Germinal center (tissue), 1 donor: Measurements from ENCODE around the gene FAM168A.
"Not testable (repeated sequence)": the region's sequence is repeated elsewhere in the genome, so short reads cannot be mapped to it uniquely, and the experiment has no call there.

ENCODE experiments used
- DNase-seq: peaks from one replicate; pipeline ENCODE4 v3.0.0; 2012; ENCODE audit warnings: mixed read lengths, low spot score

Gene FAM168A

GRCh38 chr11:73592640-73593039, 5.3 kb downstream of the FAM168A start:
- DNase-seq, result no peak

GRCh38 chr11:73591743-73592142, 6.2 kb downstream of the FAM168A start:
- DNase-seq, result no peak

- no peak for DNase-seq
These were observed 6.9 kb downstream of the FAM168A start for GRCh38 chr11:73590991-73591390.

GRCh38 chr11:73586791-73587190, 11.1 kb downstream of the FAM168A start:
- DNase-seq, result no peak

- no peak for DNase-seq
These were observed 11.9 kb downstream of the FAM168A start for GRCh38 chr11:73585834-73586575.

GRCh38 chr11:73584831-73585230, 13.1 kb downstream of the FAM168A start:
- DNase-seq, result no peak

- DNase-seq, result no peak
These were observed 15.3 kb downstream of the FAM168A start for GRCh38 chr11:73582653-73583052.

GRCh38 chr11:73580749-73581148, 17.2 kb downstream of the FAM168A start:
- not testable (repeated sequence) for DNase-seq

- no peak for DNase-seq
These were observed 18.1 kb downstream of the FAM168A start for GRCh38 chr11:73579641-73580434.

- DNase-seq, result no peak
These were observed 19.2 kb downstream of the FAM168A start for GRCh38 chr11:73578592-73579185.

GRCh38 chr11:73577496-73577917, 20.4 kb downstream of the FAM168A start:
- no peak for DNase-seq

GRCh38 chr11:73576185-73576614, 21.7 kb downstream of the FAM168A start:
- no peak for DNase-seq

- DNase-seq, result not testable (repeated sequence)
These were observed 25.9 kb downstream of the FAM168A start for GRCh38 chr11:73571982-73572381.

- no peak for DNase-seq
These were observed 27.3 kb downstream of the FAM168A start for GRCh38 chr11:73570415-73571114.

- no peak for DNase-seq
These were observed 30.7 kb downstream of the FAM168A start for GRCh38 chr11:73566977-73567755.

GRCh38 chr11:73566422-73566821, 31.5 kb downstream of the FAM168A start:
- no peak for DNase-seq

- DNase-seq, result no peak
These were observed 32.1 kb downstream of the FAM168A start for GRCh38 chr11:73565804-73566203.

GRCh38 chr11:73564903-73565302, 33.0 kb downstream of the FAM168A start:
- no peak for DNase-seq

- DNase-seq, result no peak
These were observed 34.2 kb downstream of the FAM168A start for GRCh38 chr11:73563539-73564200.

GRCh38 chr11:73559743-73560142, 38.2 kb downstream of the FAM168A start:
- no peak for DNase-seq

GRCh38 chr11:73556966-73557365, 40.9 kb downstream of the FAM168A start:
- no peak for DNase-seq
